Hepatocyte (in vitro differentiated cells): Measurements from ENCODE around the gene TMC1. TPM values are rescaled to one million over a fixed set of nuclear protein-coding genes. Genes with fewer than 3 reads are reported as not detected.

Experiments used
- DNase-seq: peaks from one replicate; pipeline ENCODE4 v3.0.0-alpha.2; 2016; ENCODE audit warnings: low spot score
- H2AFZ ChIP-seq: fragments of 200-600 bp; sonication (generic); 2 replicates; pipeline ENCODE4 v1.6.0; 2016; ENCODE audit warnings: antibody characterized with exemption, mild to moderate bottlenecking
- H3K27ac ChIP-seq: fragments of 200-600 bp; sonication (generic); 2 replicates; pipeline ENCODE4 v1.5.1; 2016; ENCODE audit warnings: mild to moderate bottlenecking
- H3K27me3 ChIP-seq: fragments of 200-600 bp; sonication (generic); 2 replicates; pipeline ENCODE4 v1.6.1; 2016
- H3K36me3 ChIP-seq: fragments of 200-600 bp; sonication (generic); replicated peaks from 2 replicates; pipeline ENCODE4 v1.5.1; 2016; ENCODE audit warnings: low read depth; ENCODE audit not compliant: insufficient read depth
- H3K4me1 ChIP-seq: fragments of 200-600 bp; sonication (generic); 2 replicates; pipeline ENCODE4 v1.5.1; 2016; ENCODE audit warnings: mild to moderate bottlenecking, moderate library complexity; ENCODE audit not compliant: insufficient read depth
- H3K4me2 ChIP-seq: fragments of 200-600 bp; sonication (generic); 2 replicates; pipeline ENCODE4 v1.6.0; 2016
- H3K4me3 ChIP-seq: fragments of 200-600 bp; sonication (generic); 2 replicates; pipeline ENCODE4 v1.5.1; 2016; ENCODE audit warnings: mild to moderate bottlenecking
- H3K79me2 ChIP-seq: fragments of 200-600 bp; sonication (generic); 2 replicates; pipeline ENCODE4 v1.6.0; 2017; ENCODE audit warnings: mild to moderate bottlenecking
- H3K9me2 ChIP-seq: fragments of 200-600 bp; sonication (generic); replicated peaks from 2 replicates; pipeline ENCODE4 v1.6.0; 2017; ENCODE audit warnings: mild to moderate bottlenecking; ENCODE audit not compliant: insufficient read depth
- H3K9me3 ChIP-seq: fragments of 200-600 bp; sonication (generic); 2 replicates; pipeline ENCODE4 v1.5.1; 2016; ENCODE audit warnings: low read depth, mild to moderate bottlenecking
- H4K20me1 ChIP-seq: fragments of 200-600 bp; sonication (generic); 2 replicates; pipeline ENCODE4 v1.6.0; 2016; ENCODE audit warnings: mild to moderate bottlenecking; ENCODE audit not compliant: insufficient read depth, poor library complexity, severe bottlenecking
- EZH2 ChIP-seq: fragments of 200-600 bp; sonication (generic); IDR thresholded peaks from 2 replicates; pipeline ENCODE4 v1.6.1; 2016; ENCODE audit warnings: antibody characterized with exemption, mild to moderate bottlenecking, borderline replicate concordance
- EZH2phosphoT487 ChIP-seq: fragments of 200-600 bp; sonication (generic); IDR thresholded peaks from one replicate; pipeline ENCODE4 v1.6.1; 2018; ENCODE audit warnings: antibody characterized with exemption, mild to moderate bottlenecking, low read depth, moderate library complexity; ENCODE audit not compliant: unreplicated experiment, severe bottlenecking
- WGBS: methylation state at CpG from one replicate; pipeline ENCODE4 v1.1.6; 2016; ENCODE audit warnings: low lambda C conversion rate; ENCODE audit errors: missing lambda C conversion rate; 5-methylcytosine and 5-hydroxymethylcytosine counted together
- polyA plus RNA-seq: library from polyadenylated mRNA; unstranded; fragments of >200 nt; fragmentation: Nextera tagmentation; extraction: Ambion mirVana; gene quantifications from 2 replicates; pipeline ENCODE4 v1.2.1, GENCODE V29; 2016
- total RNA-seq: library from RNA; depleted of rRNA; stranded (reverse); fragments of >200 nt; gene quantifications from 2 replicates; pipeline ENCODE4 v1.2.3, GENCODE V29; 2014
- TF ChIP-seq, protein P1 (sequence below): fragments of 200-600 bp; sonication (generic); IDR thresholded peaks from 2 replicates; pipeline ENCODE4 v1.5.1; 2016; ENCODE audit warnings: antibody characterized with exemption, mild to moderate bottlenecking; ENCODE audit not compliant: poor library complexity

TMC1 gene
- total and polyA plus RNA-seq, 2 experiments from 2014 or later: 0.20 to 0.23 TPM

DNA sequence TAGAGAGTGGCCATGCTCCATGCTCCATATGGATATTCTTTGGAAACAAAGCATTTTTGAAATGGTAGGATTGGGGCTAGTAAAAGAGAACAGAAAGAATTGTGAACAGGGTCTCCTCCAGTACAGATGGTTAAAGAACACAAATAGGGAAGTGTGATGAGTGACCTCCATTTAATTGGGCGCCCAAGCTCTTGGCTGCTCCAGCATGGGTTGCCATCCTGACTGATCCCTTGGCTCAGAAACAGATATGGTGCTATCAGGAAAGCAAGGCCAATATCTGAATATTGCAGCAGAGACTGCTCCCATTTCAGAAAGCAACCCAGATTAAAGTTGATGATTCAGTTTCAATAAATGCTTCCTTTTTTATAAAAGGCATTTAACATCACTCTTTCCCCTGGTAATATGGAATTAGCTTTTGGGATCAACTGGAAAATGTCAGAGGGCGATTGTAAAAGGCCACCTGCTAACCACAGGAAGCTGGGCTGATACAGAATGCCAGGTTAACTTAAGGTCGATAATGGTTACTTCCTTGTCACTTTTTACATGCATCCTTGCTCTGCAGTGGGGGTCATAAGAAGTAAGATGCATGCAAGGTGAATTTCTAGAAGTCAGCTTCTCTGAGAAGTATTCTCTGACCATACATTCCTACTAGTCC, 52.9 kb downstream of the TMC1 start:
- Histone ChIP-seq H4K20me1 (no peaks in the 10 kb centered on the region), H3K27ac (no peak overlapping the region), H3K36me3 (no peaks in the 10 kb centered on the region), H3K79me2 (no peaks in the 10 kb centered on the region), H2AFZ (no peak overlapping the region), H3K4me1 (peaks cover 8% of the 10 kb centered on the region), H3K27me3 (no peaks in the 10 kb centered on the region), H3K4me3 (no peak overlapping the region), H3K9me2 (no peaks in the 10 kb centered on the region), H3K4me2 (no peak overlapping the region), H3K9me3 (no peaks in the 10 kb centered on the region)
- WGBS: 85% methylated on average over 3 of the region's 3 CpGs
- TF ChIP-seq EZH2phosphoT487 (no peak), EZH2 (no peak)
- TF ChIP-seq, protein P1, sequence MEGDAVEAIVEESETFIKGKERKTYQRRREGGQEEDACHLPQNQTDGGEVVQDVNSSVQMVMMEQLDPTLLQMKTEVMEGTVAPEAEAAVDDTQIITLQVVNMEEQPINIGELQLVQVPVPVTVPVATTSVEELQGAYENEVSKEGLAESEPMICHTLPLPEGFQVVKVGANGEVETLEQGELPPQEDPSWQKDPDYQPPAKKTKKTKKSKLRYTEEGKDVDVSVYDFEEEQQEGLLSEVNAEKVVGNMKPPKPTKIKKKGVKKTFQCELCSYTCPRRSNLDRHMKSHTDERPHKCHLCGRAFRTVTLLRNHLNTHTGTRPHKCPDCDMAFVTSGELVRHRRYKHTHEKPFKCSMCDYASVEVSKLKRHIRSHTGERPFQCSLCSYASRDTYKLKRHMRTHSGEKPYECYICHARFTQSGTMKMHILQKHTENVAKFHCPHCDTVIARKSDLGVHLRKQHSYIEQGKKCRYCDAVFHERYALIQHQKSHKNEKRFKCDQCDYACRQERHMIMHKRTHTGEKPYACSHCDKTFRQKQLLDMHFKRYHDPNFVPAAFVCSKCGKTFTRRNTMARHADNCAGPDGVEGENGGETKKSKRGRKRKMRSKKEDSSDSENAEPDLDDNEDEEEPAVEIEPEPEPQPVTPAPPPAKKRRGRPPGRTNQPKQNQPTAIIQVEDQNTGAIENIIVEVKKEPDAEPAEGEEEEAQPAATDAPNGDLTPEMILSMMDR: no peak
- no peak for DNase-seq

DNA sequence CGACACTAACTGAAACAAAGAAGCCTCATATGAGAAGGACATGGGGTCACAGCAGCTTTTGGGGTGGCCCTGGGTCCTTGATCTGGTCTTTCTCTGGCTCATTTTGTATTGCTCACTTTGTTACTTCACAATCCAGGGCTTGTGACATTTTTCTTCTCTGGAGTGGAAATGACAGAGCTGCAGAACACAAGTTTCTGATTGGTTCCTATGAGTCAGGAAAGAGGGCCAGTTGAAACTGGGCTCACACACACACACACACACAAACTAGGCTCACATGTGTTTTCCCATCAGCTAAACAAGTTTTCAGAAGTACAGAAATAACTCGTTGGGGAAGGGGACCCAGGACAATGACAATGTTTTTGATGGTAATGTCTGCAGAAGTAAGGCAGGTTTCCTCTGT, 54.3 kb downstream of the TMC1 start:
- no peak overlapping the region for H2AFZ ChIP-seq
- H3K4me2 ChIP-seq: no peak overlapping the region
- WGBS: 89% methylated on average over 2 of the region's 2 CpGs

DNA sequence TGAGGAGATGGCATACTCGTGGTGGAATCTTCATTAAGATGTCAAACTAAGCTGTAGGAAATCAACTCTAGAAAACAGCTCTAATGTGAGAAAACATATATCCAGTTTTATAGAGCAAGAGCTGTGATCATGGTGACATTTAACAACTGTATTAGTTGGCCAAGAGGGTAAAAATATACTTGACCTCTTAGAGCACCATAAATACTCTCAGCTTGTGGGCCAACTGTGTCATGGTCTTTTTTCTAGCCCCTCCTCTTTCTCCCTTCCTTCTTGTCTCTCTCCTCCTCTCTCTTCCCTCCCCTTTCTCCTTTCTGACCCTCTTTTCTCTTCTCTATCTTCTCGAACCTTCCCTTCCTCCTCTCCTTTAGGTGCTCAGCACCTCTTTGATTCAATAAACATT, 54.7 kb downstream of the TMC1 start:
- peaks cover 24% of the 10 kb centered on the region for H3K4me1 ChIP-seq
- WGBS: 89% methylated on average over 2 of the region's 2 CpGs
- no peak for DNase-seq
- no peaks in the 10 kb centered on the region for H3K9me2 ChIP-seq
- TF ChIP-seq EZH2 (no peak), EZH2phosphoT487 (no peak)
- TF ChIP-seq, protein P1: no peak
- H4K20me1 ChIP-seq: no peaks in the 10 kb centered on the region
- H3K4me2 ChIP-seq: no peak overlapping the region
- no peaks in the 10 kb centered on the region for H3K27me3 ChIP-seq
- no peak overlapping the region for H3K4me3 ChIP-seq
- no peak overlapping the region for H2AFZ ChIP-seq
- no peaks in the 10 kb centered on the region for H3K79me2 ChIP-seq
- H3K27ac ChIP-seq: no peak overlapping the region
- H3K9me3 ChIP-seq: no peaks in the 10 kb centered on the region
- no peaks in the 10 kb centered on the region for H3K36me3 ChIP-seq

More for the DNA sequence above, 54.3 kb downstream of the TMC1 start:
- Histone ChIP-seq H3K9me2 (no peaks in the 10 kb centered on the region), H3K9me3 (no peaks in the 10 kb centered on the region), H3K79me2 (no peaks in the 10 kb centered on the region), H4K20me1 (no peaks in the 10 kb centered on the region), H3K4me1 (peaks cover 22% of the 10 kb centered on the region), H3K27ac (no peak overlapping the region), H3K27me3 (no peaks in the 10 kb centered on the region), H3K4me3 (no peak overlapping the region), H3K36me3 (no peaks in the 10 kb centered on the region)
- DNase-seq: no peak
- TF ChIP-seq, protein P1: no peak
- no peak for TF ChIP-seq EZH2
- no peak for TF ChIP-seq EZH2phosphoT487
